HepG2 (cell line): ENCODE results near the gene A2ML1. TPM values are rescaled to one million over a fixed set of nuclear protein-coding genes. Genes with fewer than 3 reads are reported as not detected.

Experiments used
- ATAC-seq: fragments of 200-7000 bp; cut with Tn5 transposase; 3 replicates; pipeline ENCODE4 v1.9.1; 2020; ENCODE audit warnings: mild to moderate bottlenecking, moderate library complexity
- BruUV-seq: library from RNA; stranded (reverse); fragments of 400-500 nt; replicated peaks from 2 replicates; lab custom pipeline; 2021; lab: Mats Ljungman, UMichigan
- CTCF ChIA-PET: fragments of 300-600 bp; formaldehyde crosslinking; extraction: SDS; loops from one replicate; lab custom pipeline; 2021; ENCODE audit warnings: low total read pairs, inconsistent platforms, low intra/inter-chr PET ratio; lab: Yijun Ruan, JAX
- POLR2A ChIA-PET: fragments of 350-600 bp; sonication (Branson Sonifier 250); formaldehyde crosslinking; loops from one replicate; lab custom pipeline; 2020; ENCODE audit warnings: antibody characterized with exemption, inconsistent platforms; lab: Yijun Ruan, JAX
- DNase-seq: peaks from one replicate; pipeline ENCODE4 v3.0.0-alpha.2; 2015; ENCODE audit warnings: low spot score
- FAIRE-seq: peaks from 3 replicates; lab custom pipeline; 2011; peaks lifted over from hg19 to GRCh38; lab: Jason Lieb, UNC
- H2AFZ ChIP-seq: one replicate; pipeline ENCODE4 v1.6.1; 2011; ENCODE audit warnings: low read length, inconsistent platforms
- H3K27ac ChIP-seq: fragments of 300-600 bp; 3 replicates; pipeline ENCODE4 v1.8.0; 2011; ENCODE audit warnings: mixed run types, mild to moderate bottlenecking, mixed read lengths, low read length, inconsistent platforms; ENCODE audit not compliant: insufficient read depth; ENCODE audit errors: extremely low read length
- H3K27me3 ChIP-seq, 2 experiments: fragments of 200-600 bp in 1 of 2; 2 replicates in 1 of 2; 3 replicates in 1 of 2; pipeline versions ENCODE4 v1.6.0 to v1.8.0; 2011; ENCODE audit warnings: low read length in 2 of 2, mild to moderate bottlenecking in 2 of 2, moderate library complexity in 2 of 2, inconsistent platforms in 1 of 2; ENCODE audit not compliant: insufficient read depth in 2 of 2, control insufficient read depth in 1 of 2
- H3K36me3 ChIP-seq, 2 experiments: fragments of 200-600 bp in 1 of 2; replicated peaks in 1 of 2; 2 replicates in 1 of 2; 3 replicates in 1 of 2; pipeline versions ENCODE4 v1.5.1 to v1.8.0; 2011; ENCODE audit warnings: low read length in 2 of 2, inconsistent platforms in 1 of 2; ENCODE audit not compliant: insufficient read depth in 2 of 2, control insufficient read depth in 1 of 2
- H3K4me1 ChIP-seq: 2 replicates; pipeline ENCODE4 v1.5.1; 2012; ENCODE audit warnings: low read length, inconsistent platforms; ENCODE audit not compliant: insufficient read depth
- H3K4me2 ChIP-seq: 2 replicates; pipeline ENCODE4 v1.6.0; 2011; ENCODE audit warnings: low read depth, low read length, inconsistent platforms
- H3K4me3 ChIP-seq, 3 experiments: fragments of 200-600 bp in 1 of 3; sonication (generic), shearing (Covaris generic) in 1 of 3; replicated peaks in 1 of 3; 2 replicates each; pipeline ENCODE4 v1.5.1; 2011 to 2016; ENCODE audit warnings: low read length in 3 of 3, inconsistent platforms in 2 of 3, low read depth in 2 of 3, mild to moderate bottlenecking in 2 of 3, control low read depth in 1 of 3, mixed read lengths in 1 of 3; ENCODE audit not compliant: insufficient read depth in 1 of 3
- H3K79me2 ChIP-seq: one replicate; pipeline ENCODE4 v1.6.1; 2011; ENCODE audit warnings: low read length, inconsistent platforms; ENCODE audit not compliant: insufficient read depth
- H3K9ac ChIP-seq: 2 replicates; pipeline ENCODE4 v1.6.0; 2011; ENCODE audit warnings: mild to moderate bottlenecking, low read depth, low read length, inconsistent platforms; ENCODE audit not compliant: insufficient read depth
- H3K9me3 ChIP-seq: 2 replicates; pipeline ENCODE4 v1.5.1; 2012; ENCODE audit warnings: mild to moderate bottlenecking, low read length
- H4K20me1 ChIP-seq: 2 replicates; pipeline ENCODE4 v1.6.0; 2011; ENCODE audit warnings: inconsistent platforms, mild to moderate bottlenecking, low read length, moderate library complexity; ENCODE audit not compliant: insufficient read depth
- ATM ChIP-seq: fragments of 450-650 bp; IDR thresholded peaks from 2 replicates; pipeline ENCODE4 v1.7.1; 2017; ENCODE audit warnings: mild to moderate bottlenecking, borderline replicate concordance
- NR2C2 ChIP-seq: sonication (generic); formaldehyde crosslinking; IDR thresholded peaks from 2 replicates; pipeline ENCODE4 v1.4.0; 2020; ENCODE audit warnings: missing genetic modification reagents, mild to moderate bottlenecking, moderate library complexity, borderline replicate concordance
- PHF8 ChIP-seq: sonication (generic); formaldehyde crosslinking; IDR thresholded peaks from 2 replicates; pipeline ENCODE4 v1.5.0; 2020; ENCODE audit warnings: missing genetic modification reagents
- RXRA ChIP-seq: sonication (generic); formaldehyde crosslinking; IDR thresholded peaks from 2 replicates; pipeline ENCODE4 v1.5.1; 2020; ENCODE audit warnings: missing genetic modification reagents
- SAP130 ChIP-seq: IDR thresholded peaks from 2 replicates; pipeline ENCODE4 v1.6.1; 2016; ENCODE audit warnings: low read depth
- TAF1 ChIP-seq: sonication (generic); formaldehyde crosslinking; IDR thresholded peaks from 2 replicates; pipeline ENCODE4 v1.4.0; 2020; ENCODE audit warnings: missing genetic modification reagents
- ZBTB2 ChIP-seq: sonication (generic); formaldehyde crosslinking; IDR thresholded peaks from 2 replicates; pipeline ENCODE4 v1.8.0; 2022; ENCODE audit warnings: low read depth, missing genetic modification reagents
- ZNF18 ChIP-seq: sonication (generic); formaldehyde crosslinking; IDR thresholded peaks from 2 replicates; pipeline ENCODE4 v1.8.0; 2022; ENCODE audit warnings: mild to moderate bottlenecking, missing genetic modification reagents; ENCODE audit not compliant: insufficient replicate concordance
- ZNF292 ChIP-seq: sonication (generic); formaldehyde crosslinking; IDR thresholded peaks from 2 replicates; pipeline ENCODE4 v1.8.1; 2022; ENCODE audit warnings: mild to moderate bottlenecking, low read depth, missing genetic modification reagents, borderline replicate concordance
- ZNF331 ChIP-seq: sonication (generic); formaldehyde crosslinking; IDR thresholded peaks from 2 replicates; pipeline ENCODE4 v1.4.0; 2020; ENCODE audit warnings: missing genetic modification reagents
- ZNF883 ChIP-seq: sonication (generic); formaldehyde crosslinking; IDR thresholded peaks from 2 replicates; pipeline ENCODE4 v1.5.1; 2020; ENCODE audit warnings: mild to moderate bottlenecking, missing genetic modification reagents; ENCODE audit errors: not compliant biosample characterization
- WGBS: methylation state at CpG from one replicate; pipeline ENCODE4 v1.1.6; 2017; ENCODE audit warnings: low lambda C conversion rate; 5-methylcytosine and 5-hydroxymethylcytosine counted together
- in situ Hi-C: cut with HindIII; loops from 2 replicates; pipeline ENCODE4 v1.10.0; 2017; ENCODE audit warnings: low pct_unique_long_range_greater_than_20kb; ENCODE audit not compliant: extremely low pct_ligation_motif_present
- intact Hi-C: fragments of 100-400 bp; cut with micrococcal nuclease; formaldehyde crosslinking; loops from one replicate; pipeline ENCODE4 v1.10.0; 2022; ENCODE audit not compliant: unreplicated experiment
- polyA plus RNA-seq, 8 experiments: library from polyadenylated mRNA; depleted of rRNA in 3 of 8; stranded (reverse) in 7 of 8; unstranded in 1 of 8; fragments of >200 nt; fragmentation: Illumina TruSeq in 4 of 8; extraction: Trizol in 4 of 8; gene quantifications; 2 replicates each; pipeline versions ENCODE4 v1.2.1 to v1.2.3, GENCODE V29; 2011 to 2016; ENCODE audit warnings: low read depth in 4 of 8, missing spikeins in 1 of 8, mixed read lengths in 1 of 8; ENCODE audit not compliant: insufficient read depth in 1 of 8
- total RNA-seq, 5 experiments: library from RNA; depleted of rRNA; stranded (reverse); fragments of >200 nt; fragmentation: Illumina TruSeq; extraction: Trizol; gene quantifications; 2 replicates each; pipeline ENCODE4 v1.2.3, GENCODE V29; 2016; ENCODE audit warnings: low read depth in 1 of 5
- TF ChIP-seq, protein P1 (sequence below), 2 experiments: sonication (generic) in 1 of 2; formaldehyde crosslinking in 1 of 2; IDR thresholded peaks; 2 replicates each; pipeline versions ENCODE4 v1.4.0 to v1.6.1; 2018 to 2020; ENCODE audit warnings: missing genetic modification reagents in 2 of 2, borderline replicate concordance in 1 of 2, low read depth in 1 of 2, mild to moderate bottlenecking in 1 of 2, missing biosample characterization in 1 of 2
- TF ChIP-seq, protein P2 (sequence below): sonication (generic); formaldehyde crosslinking; IDR thresholded peaks from 2 replicates; pipeline ENCODE4 v1.5.1; 2020; ENCODE audit warnings: mild to moderate bottlenecking, missing genetic modification reagents, moderate library complexity
- TF ChIP-seq, protein P3 (sequence below): sonication (generic); formaldehyde crosslinking; IDR thresholded peaks from 2 replicates; pipeline ENCODE4 v1.5.0; 2020; ENCODE audit warnings: missing genetic modification reagents

The A2ML1 gene
- total and polyA plus RNA-seq, 2 of the 13 experiments (the other 11 are each of a cell fraction or from before 2014, with no cell fraction given), result not detected

GRCh38 chr12:8914716-8915526, 92.5 kb downstream of the A2ML1 start:
- DNase-seq (peak; percentile 24), FAIRE-seq (no peak), ATAC-seq (peak; percentile 90)
- H3K4me3 ChIP-seq, result peak overlapping the region; percentile 76 to 96 (median 79)
- H3K79me2 ChIP-seq, result no peaks in the 10 kb centered on the region
- no TSS peak for BruUV-seq
- 7% methylated on average over 18 of the region's 35 CpGs for WGBS
- peak overlapping the region; percentile 54; the same call in 1 of the 2 replicates for H3K9ac ChIP-seq
- no peaks in the 10 kb centered on the region; a peak in 1 of 5 replicates for H3K27me3 ChIP-seq
- intact Hi-C loops (loop anchor here (5.0 kb wide), 2 partner anchors 32 to 122 kb away; partner anchors contain the start of gene M6PR), in situ Hi-C loops (no loop called here)
- H3K27ac ChIP-seq, result no peak overlapping the region
- peaks cover 27% of the 10 kb centered on the region for H3K4me1 ChIP-seq
- H2AFZ ChIP-seq, result peak overlapping the region; percentile 99
- H4K20me1 ChIP-seq, result no peaks in the 10 kb centered on the region
- POLR2A ChIA-PET, result interaction anchor here (1.9 kb wide), 1 partner anchor 34 kb away, joined by 16 read pairs; the partner anchor contains the start of gene M6PR
- no peaks in the 10 kb centered on the region for H3K9me3 ChIP-seq
- CTCF ChIA-PET, result no interaction called here
- peak overlapping the region; percentile 93 for H3K4me2 ChIP-seq
- no peaks in the 10 kb centered on the region; a peak in 1 of 5 replicates for H3K36me3 ChIP-seq
- TF ChIP-seq SAP130 (0 out of 2 replicates have a peak, but pooled peaks have one; percentile 21), ZNF883 (CRISPR knock-in tag) (no peak), ZBTB2 (CRISPR knock-in tag) (no peak), ZNF18 (CRISPR knock-in tag) (peak; percentile 33), NR2C2 (CRISPR knock-in tag) (peak; percentile 4; the same call in 1 of the 2 replicates), TAF1 (CRISPR knock-in tag) (no peak), ATM (no peak), ZNF331 (CRISPR knock-in tag) (peak; percentile 37; the same call in 1 of the 2 replicates), RXRA (CRISPR knock-in tag) (no peak), ZNF292 (peak; percentile 47; the same call in 1 of the 2 replicates), PHF8 (CRISPR knock-in tag) (peak; percentile 46; the same call in 1 of the 2 replicates)
- TF ChIP-seq, protein P1, sequence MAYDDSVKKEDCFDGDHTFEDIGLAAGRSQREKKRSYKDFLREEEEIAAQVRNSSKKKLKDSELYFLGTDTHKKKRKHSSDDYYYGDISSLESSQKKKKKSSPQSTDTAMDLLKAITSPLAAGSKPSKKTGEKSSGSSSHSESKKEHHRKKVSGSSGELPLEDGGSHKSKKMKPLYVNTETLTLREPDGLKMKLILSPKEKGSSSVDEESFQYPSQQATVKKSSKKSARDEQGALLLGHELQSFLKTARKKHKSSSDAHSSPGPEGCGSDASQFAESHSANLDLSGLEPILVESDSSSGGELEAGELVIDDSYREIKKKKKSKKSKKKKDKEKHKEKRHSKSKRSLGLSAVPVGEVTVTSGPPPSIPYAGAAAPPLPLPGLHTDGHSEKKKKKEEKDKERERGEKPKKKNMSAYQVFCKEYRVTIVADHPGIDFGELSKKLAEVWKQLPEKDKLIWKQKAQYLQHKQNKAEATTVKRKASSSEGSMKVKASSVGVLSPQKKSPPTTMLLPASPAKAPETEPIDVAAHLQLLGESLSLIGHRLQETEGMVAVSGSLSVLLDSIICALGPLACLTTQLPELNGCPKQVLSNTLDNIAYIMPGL (CRISPR knock-in tag; IDR thresholded peaks at IDR 0.05; ENCODE audit: borderline replicate concordance in 1 of 2, low read depth in 1 of 2), result 0 out of 4 replicates have a peak, but pooled peaks of 1 of the 2 experiments have one; percentile 16
- TF ChIP-seq, protein P2, sequence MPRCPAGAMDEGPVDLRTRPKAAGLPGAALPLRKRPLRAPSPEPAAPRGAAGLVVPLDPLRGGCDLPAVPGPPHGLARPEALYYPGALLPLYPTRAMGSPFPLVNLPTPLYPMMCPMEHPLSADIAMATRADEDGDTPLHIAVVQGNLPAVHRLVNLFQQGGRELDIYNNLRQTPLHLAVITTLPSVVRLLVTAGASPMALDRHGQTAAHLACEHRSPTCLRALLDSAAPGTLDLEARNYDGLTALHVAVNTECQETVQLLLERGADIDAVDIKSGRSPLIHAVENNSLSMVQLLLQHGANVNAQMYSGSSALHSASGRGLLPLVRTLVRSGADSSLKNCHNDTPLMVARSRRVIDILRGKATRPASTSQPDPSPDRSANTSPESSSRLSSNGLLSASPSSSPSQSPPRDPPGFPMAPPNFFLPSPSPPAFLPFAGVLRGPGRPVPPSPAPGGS (CRISPR knock-in tag), result 0 out of 2 replicates have a peak, but pooled peaks have one; percentile 22
- TF ChIP-seq, protein P3, sequence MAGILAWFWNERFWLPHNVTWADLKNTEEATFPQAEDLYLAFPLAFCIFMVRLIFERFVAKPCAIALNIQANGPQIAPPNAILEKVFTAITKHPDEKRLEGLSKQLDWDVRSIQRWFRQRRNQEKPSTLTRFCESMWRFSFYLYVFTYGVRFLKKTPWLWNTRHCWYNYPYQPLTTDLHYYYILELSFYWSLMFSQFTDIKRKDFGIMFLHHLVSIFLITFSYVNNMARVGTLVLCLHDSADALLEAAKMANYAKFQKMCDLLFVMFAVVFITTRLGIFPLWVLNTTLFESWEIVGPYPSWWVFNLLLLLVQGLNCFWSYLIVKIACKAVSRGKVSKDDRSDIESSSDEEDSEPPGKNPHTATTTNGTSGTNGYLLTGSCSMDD (CRISPR knock-in tag), result no peak
